ENCODE results near the gene FGFR4. TPM values are rescaled to one million over a fixed set of nuclear protein-coding genes. Genes with fewer than 3 reads are reported as not detected.
A peak's percentile ranks its signal among the peaks of the same experiment; 100 is the strongest.
"Not testable (repeated sequence)": the region's sequence is repeated elsewhere in the genome, so short reads cannot be mapped to it uniquely, and the experiment has no call there.

Gene FGFR4
- 13.7 and 20.9 TPM in 2 replicates for total RNA-seq (2014; rRNA removed; shearing (Covaris generic))

- peak; percentile 11 for DNase-seq (ENCODE audit: low spot score)
- in situ Hi-C loops (cut with HindIII; ENCODE audit: low sequenced_read_pairs) = no loop called here
These were observed at the start of gene FGFR4 for GRCh38 chr5:177086654-177087397. Gene FGFR4 (plus strand): TSS chr5:177086915. CDS start chr5:177089603, 2,688 bp downstream.

GRCh38 chr5:177036921-177037320, 49.8 kb upstream of the FGFR4 start:
- DNase-seq (ENCODE audit: low spot score) = no peak
- in situ Hi-C loops (cut with HindIII; ENCODE audit: low sequenced_read_pairs) = no loop called here

GRCh38 chr5:177040814-177041420, 45.8 kb upstream of the FGFR4 start:
- in situ Hi-C loops (cut with HindIII; ENCODE audit: low sequenced_read_pairs) = no loop called here
- no peak for DNase-seq (ENCODE audit: low spot score)

- DNase-seq (ENCODE audit: low spot score) = no peak
- in situ Hi-C loops (cut with HindIII; ENCODE audit: low sequenced_read_pairs) = no loop called here
These were observed 44.8 kb upstream of the FGFR4 start for GRCh38 chr5:177041936-177042335.

- DNase-seq (ENCODE audit: low spot score) = no peak
- in situ Hi-C loops (cut with HindIII; ENCODE audit: low sequenced_read_pairs) = no loop called here
These were observed 43.6 kb upstream of the FGFR4 start for GRCh38 chr5:177043114-177043513.

- DNase-seq (ENCODE audit: low spot score) = no peak
- in situ Hi-C loops (cut with HindIII; ENCODE audit: low sequenced_read_pairs) = no loop called here
These were observed 42.8 kb upstream of the FGFR4 start for GRCh38 chr5:177043958-177044357.

- DNase-seq (ENCODE audit: low spot score) = no peak
These were observed 42.1 kb upstream of the FGFR4 start for GRCh38 chr5:177044641-177045040.

GRCh38 chr5:177045631-177046030, 41.1 kb upstream of the FGFR4 start:
- in situ Hi-C loops (cut with HindIII; ENCODE audit: low sequenced_read_pairs) = no loop called here
- DNase-seq (ENCODE audit: low spot score) = no peak

More at GRCh38 chr5:177044641-177045040, 42.1 kb upstream of the FGFR4 start:
- in situ Hi-C loops (cut with HindIII; ENCODE audit: low sequenced_read_pairs) = no loop called here

GRCh38 chr5:177048531-177048930, 38.2 kb upstream of the FGFR4 start:
- DNase-seq (ENCODE audit: low spot score); in situ Hi-C loops (cut with HindIII; ENCODE audit: low sequenced_read_pairs): not testable (repeated sequence)

- no peak for DNase-seq (ENCODE audit: low spot score)
- in situ Hi-C loops (cut with HindIII; ENCODE audit: low sequenced_read_pairs) = no loop called here
These were observed 37.4 kb upstream of the FGFR4 start for GRCh38 chr5:177049285-177049684.

GRCh38 chr5:177064500-177065277, 22.0 kb upstream of the FGFR4 start:
- no peak for DNase-seq (ENCODE audit: low spot score)
- in situ Hi-C loops (cut with HindIII; ENCODE audit: low sequenced_read_pairs) = no loop called here

GRCh38 chr5:177065491-177065890, 21.2 kb upstream of the FGFR4 start:
- in situ Hi-C loops (cut with HindIII; ENCODE audit: low sequenced_read_pairs) = no loop called here

GRCh38 chr5:177066224-177066623, 20.5 kb upstream of the FGFR4 start:
- DNase-seq (ENCODE audit: low spot score) = no peak
- in situ Hi-C loops (cut with HindIII; ENCODE audit: low sequenced_read_pairs) = no loop called here

More at GRCh38 chr5:177065491-177065890, 21.2 kb upstream of the FGFR4 start:
- no peak for DNase-seq (ENCODE audit: low spot score)

GRCh38 chr5:177067503-177067902, 19.2 kb upstream of the FGFR4 start:
- in situ Hi-C loops (cut with HindIII; ENCODE audit: low sequenced_read_pairs) = no loop called here
- DNase-seq (ENCODE audit: low spot score) = no peak

- no peak for DNase-seq (ENCODE audit: low spot score)
- in situ Hi-C loops (cut with HindIII; ENCODE audit: low sequenced_read_pairs) = no loop called here
These were observed 16.1 kb upstream of the FGFR4 start for GRCh38 chr5:177070536-177071191.

GRCh38 chr5:177071666-177072385, 14.9 kb upstream of the FGFR4 start:
- peak; percentile 86 for DNase-seq (ENCODE audit: low spot score)
- in situ Hi-C loops (cut with HindIII; ENCODE audit: low sequenced_read_pairs) = no loop called here

- no peak for DNase-seq (ENCODE audit: low spot score)
- in situ Hi-C loops (cut with HindIII; ENCODE audit: low sequenced_read_pairs) = no loop called here
These were observed 9.4 kb upstream of the FGFR4 start for GRCh38 chr5:177077335-177077734.

- DNase-seq (ENCODE audit: low spot score) = no peak
- in situ Hi-C loops (cut with HindIII; ENCODE audit: low sequenced_read_pairs) = no loop called here
These were observed 7.1 kb upstream of the FGFR4 start for GRCh38 chr5:177079606-177080005.

GRCh38 chr5:177080265-177080664, 6.5 kb upstream of the FGFR4 start:
- no peak for DNase-seq (ENCODE audit: low spot score)
- in situ Hi-C loops (cut with HindIII; ENCODE audit: low sequenced_read_pairs) = no loop called here

Data from G401 (cell line).